Endodermal cell (in vitro differentiated cells): ENCODE results near the gene OBSL1. TPM values are rescaled to one million over a fixed set of nuclear protein-coding genes. Genes with fewer than 3 reads are reported as not detected.

ENCODE experiments used
- DNase-seq: peaks from one replicate; pipeline ENCODE4 v3.0.0-alpha.2; 2017
- H3K27ac ChIP-seq: 2 replicates; pipeline ENCODE4 v1.5.1; 2013; ENCODE audit warnings: mild to moderate bottlenecking, low read depth, low read length, moderate library complexity
- H3K27me3 ChIP-seq: 2 replicates; pipeline ENCODE4 v1.6.1; 2013; ENCODE audit warnings: mild to moderate bottlenecking, low read length, moderate library complexity; ENCODE audit not compliant: insufficient read depth, control insufficient read depth, poor library complexity, severe bottlenecking
- H3K36me3 ChIP-seq: 2 replicates; pipeline ENCODE4 v1.7.0; 2013; ENCODE audit warnings: mild to moderate bottlenecking, low read length, moderate library complexity; ENCODE audit not compliant: control insufficient read depth, insufficient read depth
- H3K4me1 ChIP-seq: one replicate; pipeline ENCODE4 v1.7.0; 2013; ENCODE audit warnings: low read length; ENCODE audit not compliant: control insufficient read depth, insufficient read depth
- H3K4me3 ChIP-seq: 2 replicates; pipeline ENCODE4 v1.5.1; 2013; ENCODE audit warnings: mild to moderate bottlenecking, low read length, moderate library complexity
- H3K9ac ChIP-seq: 2 replicates; pipeline ENCODE4 v1.6.1; 2013; ENCODE audit warnings: mild to moderate bottlenecking, low read length, moderate library complexity; ENCODE audit not compliant: poor library complexity, severe bottlenecking; ENCODE audit errors: extremely low read depth
- H3K9me3 ChIP-seq: 2 replicates; pipeline ENCODE4 v1.6.1; 2013; ENCODE audit warnings: mild to moderate bottlenecking, low read length, moderate library complexity; ENCODE audit not compliant: control insufficient read depth
- H3K27ac Mint-ChIP-seq: 2 replicates; pipeline ENCODE4 v1.8.0; 2020; ENCODE audit warnings: mixed read lengths
- H3K27me3 Mint-ChIP-seq: 2 replicates; pipeline ENCODE4 v1.8.0; 2021; ENCODE audit warnings: mild to moderate bottlenecking, mixed read lengths; ENCODE audit not compliant: insufficient read depth
- H3K36me3 Mint-ChIP-seq: 2 replicates; pipeline ENCODE4 v1.8.0; 2020; ENCODE audit warnings: low read depth, mixed read lengths
- H3K4me1 Mint-ChIP-seq: 2 replicates; pipeline ENCODE4 v1.8.0; 2020; ENCODE audit warnings: mixed read lengths
- H3K4me3 Mint-ChIP-seq: 2 replicates; pipeline ENCODE4 v1.8.0; 2020; ENCODE audit warnings: mild to moderate bottlenecking, moderate library complexity, mixed read lengths
- H3K9me3 Mint-ChIP-seq: 2 replicates; pipeline ENCODE4 v1.8.0; 2020; ENCODE audit warnings: mild to moderate bottlenecking, mixed read lengths
- WGBS, 2 experiments: methylation state at CpG; one replicate each; pipeline versions ENCODE4 v1.1.5 to v1.1.7; 2013; ENCODE audit warnings: missing lambda C conversion rate in 2 of 2, mixed read lengths in 1 of 2; ENCODE audit not compliant: insufficient coverage in 1 of 2, insufficient read length in 1 of 2; 5-methylcytosine and 5-hydroxymethylcytosine counted together
- total RNA-seq, 2 donors: library from RNA; stranded (reverse); fragmentation: NEBNext Ultra II Directional in 1 of 2; extraction: Animal tissue kit (Norgen Biotek cat#: 25700) in 1 of 2; gene quantifications; 2 replicates in 1 of 2; 3 replicates in 1 of 2; pipeline ENCODE4 v1.2.1, GENCODE V29; 2021
- TF ChIP-seq, protein P1 (sequence below): fragments of 200-600 bp; sonication (generic); conservative IDR thresholded peaks from 2 replicates; pipeline ENCODE4 v1.5.0; 2021; ENCODE audit warnings: antibody characterized with exemption, mild to moderate bottlenecking

The OBSL1 gene
- total RNA-seq, 2 donors from 2014 or later, result 156 to 162 TPM

GRCh38 chr2:219567131-219567530, 4.2 kb downstream of the OBSL1 start:
- Histone ChIP-seq H3K9me3 (no peaks in the 10 kb centered on the region), H3K27me3 (no peaks in the 10 kb centered on the region), H3K4me1 (no peaks in the 10 kb centered on the region), H3K4me3 (no peak overlapping the region), H3K27ac (no peak overlapping the region), H3K9ac (no peak overlapping the region), H3K36me3 (peaks cover 13% of the 10 kb centered on the region)
- no peak overlapping the region for H3K27ac Mint-ChIP-seq
- WGBS, 2 experiments, result 91 to 92% methylated on average over 16 to 18 of the region's 18 CpGs
- peaks cover 36% of the 10 kb centered on the region for H3K4me1 Mint-ChIP-seq
- no peak for DNase-seq
- peaks cover 2% of the 10 kb centered on the region for H3K27me3 Mint-ChIP-seq
- H3K9me3 Mint-ChIP-seq, result no peaks in the 10 kb centered on the region
- no peak overlapping the region for H3K4me3 Mint-ChIP-seq
- H3K36me3 Mint-ChIP-seq, result peaks cover 65% of the 10 kb centered on the region
- TF ChIP-seq, protein P1, sequence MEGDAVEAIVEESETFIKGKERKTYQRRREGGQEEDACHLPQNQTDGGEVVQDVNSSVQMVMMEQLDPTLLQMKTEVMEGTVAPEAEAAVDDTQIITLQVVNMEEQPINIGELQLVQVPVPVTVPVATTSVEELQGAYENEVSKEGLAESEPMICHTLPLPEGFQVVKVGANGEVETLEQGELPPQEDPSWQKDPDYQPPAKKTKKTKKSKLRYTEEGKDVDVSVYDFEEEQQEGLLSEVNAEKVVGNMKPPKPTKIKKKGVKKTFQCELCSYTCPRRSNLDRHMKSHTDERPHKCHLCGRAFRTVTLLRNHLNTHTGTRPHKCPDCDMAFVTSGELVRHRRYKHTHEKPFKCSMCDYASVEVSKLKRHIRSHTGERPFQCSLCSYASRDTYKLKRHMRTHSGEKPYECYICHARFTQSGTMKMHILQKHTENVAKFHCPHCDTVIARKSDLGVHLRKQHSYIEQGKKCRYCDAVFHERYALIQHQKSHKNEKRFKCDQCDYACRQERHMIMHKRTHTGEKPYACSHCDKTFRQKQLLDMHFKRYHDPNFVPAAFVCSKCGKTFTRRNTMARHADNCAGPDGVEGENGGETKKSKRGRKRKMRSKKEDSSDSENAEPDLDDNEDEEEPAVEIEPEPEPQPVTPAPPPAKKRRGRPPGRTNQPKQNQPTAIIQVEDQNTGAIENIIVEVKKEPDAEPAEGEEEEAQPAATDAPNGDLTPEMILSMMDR, result no peak

GRCh38 chr2:219566640-219567039, 4.7 kb downstream of the OBSL1 start:
- H3K27ac ChIP-seq, result no peak overlapping the region
- WGBS, 2 experiments, result 83 to 94% methylated on average over 10 to 11 of the region's 11 CpGs
- no peaks in the 10 kb centered on the region for H3K27me3 ChIP-seq
- TF ChIP-seq, protein P1, result no peak
- no peak overlapping the region for H3K4me3 Mint-ChIP-seq
- no peaks in the 10 kb centered on the region for H3K9me3 Mint-ChIP-seq
- H3K9ac ChIP-seq, result no peak overlapping the region
- H3K4me1 ChIP-seq, result no peaks in the 10 kb centered on the region
- peaks cover 37% of the 10 kb centered on the region for H3K4me1 Mint-ChIP-seq
- no peak for DNase-seq
- no peak overlapping the region for H3K4me3 ChIP-seq
- H3K27me3 Mint-ChIP-seq, result peaks cover 2% of the 10 kb centered on the region
- H3K27ac Mint-ChIP-seq, result no peak overlapping the region
- peaks cover 13% of the 10 kb centered on the region for H3K36me3 ChIP-seq
- H3K9me3 ChIP-seq, result no peaks in the 10 kb centered on the region
- H3K36me3 Mint-ChIP-seq, result peaks cover 67% of the 10 kb centered on the region

DNA sequence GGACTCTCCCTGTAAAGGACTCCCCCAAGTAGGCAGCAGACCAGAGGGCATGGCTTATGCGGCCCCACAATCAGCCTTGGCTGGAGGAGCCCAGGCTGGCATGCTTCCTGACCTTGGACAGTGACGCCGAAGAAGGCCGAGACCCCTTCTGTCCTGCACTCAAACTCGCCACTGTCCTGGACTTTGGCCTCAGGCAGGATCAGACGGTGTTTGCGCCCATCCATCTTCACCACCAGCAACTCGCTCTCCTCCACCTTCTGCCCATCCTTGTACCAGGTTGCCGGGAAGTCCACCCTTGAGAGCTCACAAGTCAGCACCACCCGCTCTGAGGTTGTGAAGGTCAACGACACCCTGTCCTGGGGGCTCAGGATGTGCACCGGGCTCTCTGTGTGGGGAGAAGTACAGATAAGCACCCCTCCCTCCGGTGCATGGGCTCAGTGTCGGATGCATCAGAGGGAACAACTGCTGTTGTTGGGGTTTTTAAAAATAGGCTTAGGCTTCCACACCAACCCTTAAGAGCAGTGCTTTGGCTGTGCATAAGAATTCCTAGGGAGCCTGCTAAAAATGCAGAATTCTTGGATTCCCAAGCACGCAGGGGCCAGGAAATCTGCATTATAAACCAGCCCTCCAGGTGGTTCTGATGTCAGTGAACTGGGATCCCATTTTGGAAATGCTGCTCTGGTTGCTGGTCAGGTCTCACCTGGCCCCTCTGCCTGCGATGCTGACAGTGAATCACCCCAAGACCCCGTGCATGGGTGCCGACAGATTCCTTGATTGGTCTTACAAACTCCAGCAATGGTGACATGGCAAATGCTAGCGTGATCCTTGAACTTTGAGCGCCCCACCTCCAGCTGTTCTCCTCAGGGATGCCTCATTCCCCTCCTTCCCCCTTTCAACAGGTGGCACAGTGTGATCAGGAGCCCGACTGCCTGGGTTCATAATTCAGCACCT, 5.9 kb downstream of the OBSL1 start:
- H3K27me3 ChIP-seq, result no peaks in the 10 kb centered on the region
- Mint-ChIP-seq H3K4me3 (peak overlapping the region; percentile 10), H3K27ac (peak overlapping the region; percentile 92), H3K9me3 (no peaks in the 10 kb centered on the region), H3K27me3 (peaks cover 2% of the 10 kb centered on the region), H3K36me3 (peaks cover 69% of the 10 kb centered on the region), H3K4me1 (peaks cover 48% of the 10 kb centered on the region)
- TF ChIP-seq, protein P1, result no peak
- no peak overlapping the region for H3K4me3 ChIP-seq
- 72 to 79% methylated on average over 17 to 21 of the region's 21 CpGs for WGBS, 2 experiments
- peaks cover 13% of the 10 kb centered on the region for H3K36me3 ChIP-seq
- peaks cover 3% of the 10 kb centered on the region for H3K4me1 ChIP-seq
- DNase-seq, result peak; percentile 87
- H3K9me3 ChIP-seq, result no peaks in the 10 kb centered on the region
- H3K9ac ChIP-seq, result no peak overlapping the region
- H3K27ac ChIP-seq, result no peak overlapping the region
